Nucleus accumbens (tissue), 56 donors: ENCODE results near the gene SATB2.

Source experiments
- DNase-seq, 56 donors: peaks; one replicate each; lab custom pipeline; 2025; lab: John Stamatoyannopoulos, UW

SATB2 gene

GRCh38 chr2:199457147-199458008 is at the start of gene SATB2:
Gene SATB2, minus strand, starts transcription at chr2:199457939. Its CDS starts 1,902 bp downstream, at chr2:199456037.
- peak in 1 of 56 donors; percentile 15 for DNase-seq

GRCh38 chr2:199505755-199506403 is 48.1 kb upstream of the SATB2 start:
- no peak for DNase-seq

- DNase-seq = no peak
Observed at GRCh38 chr2:199503148-199503547, 45.4 kb upstream of the SATB2 start.

GRCh38 chr2:199499005-199499404 is 41.3 kb upstream of the SATB2 start:
- no peak for DNase-seq

- no peak for DNase-seq
Observed at GRCh38 chr2:199495147-199495546, 37.4 kb upstream of the SATB2 start.

- DNase-seq = no peak
Observed at GRCh38 chr2:199490049-199490448, 32.3 kb upstream of the SATB2 start.

- DNase-seq = peak in 27 of 56 donors; percentile 2 to 56 (median 15)
Observed at GRCh38 chr2:199488772-199489400, 31.1 kb upstream of the SATB2 start.

- DNase-seq = peak in 31 of 56 donors; percentile 6 to 61 (median 28)
Observed at GRCh38 chr2:199485732-199486335, 28.1 kb upstream of the SATB2 start.

GRCh38 chr2:199484927-199485326 is 27.2 kb upstream of the SATB2 start:
- no peak for DNase-seq

GRCh38 chr2:199480966-199481365 is 23.2 kb upstream of the SATB2 start:
- no peak for DNase-seq

GRCh38 chr2:199477277-199477834 is 19.6 kb upstream of the SATB2 start:
- no peak for DNase-seq

GRCh38 chr2:199471443-199472057 is 13.8 kb upstream of the SATB2 start:
- peak in 32 of 56 donors; percentile 17 to 74 (median 35) for DNase-seq

GRCh38 chr2:199470672-199471442 is 13.1 kb upstream of the SATB2 start:
- no peak for DNase-seq

- DNase-seq = no peak
Observed at GRCh38 chr2:199470361-199470671, 12.6 kb upstream of the SATB2 start.

GRCh38 chr2:199469514-199470360 is 12.0 kb upstream of the SATB2 start:
- no peak for DNase-seq

- DNase-seq = no peak
Observed at GRCh38 chr2:199468561-199469513, 11.1 kb upstream of the SATB2 start.

- no peak for DNase-seq
Observed at GRCh38 chr2:199467066-199467822, 9.5 kb upstream of the SATB2 start.
